Measurements from ENCODE around the gene RAB5B.

DNA sequence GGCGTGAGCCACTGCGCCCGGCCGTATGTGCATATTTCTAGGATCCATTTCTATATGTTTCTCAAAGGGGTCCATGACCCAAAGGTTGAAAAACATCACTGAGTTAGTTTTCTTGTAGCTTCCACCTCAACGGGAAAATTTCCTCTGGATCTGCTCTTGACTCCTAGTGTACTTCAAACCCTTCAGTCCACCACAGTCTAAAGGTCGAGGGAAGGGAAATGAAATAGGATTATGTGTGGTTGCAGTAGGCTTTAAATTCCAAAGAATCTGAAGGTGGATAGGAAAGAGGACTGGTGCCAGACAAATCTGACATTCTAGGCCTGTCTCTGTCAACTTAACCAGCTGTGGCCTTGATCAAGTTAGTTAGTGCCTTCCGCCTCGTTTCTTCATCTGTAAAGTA lies 21.5 kb downstream of the RAB5B start:
- TF ChIP-seq, protein P1, sequence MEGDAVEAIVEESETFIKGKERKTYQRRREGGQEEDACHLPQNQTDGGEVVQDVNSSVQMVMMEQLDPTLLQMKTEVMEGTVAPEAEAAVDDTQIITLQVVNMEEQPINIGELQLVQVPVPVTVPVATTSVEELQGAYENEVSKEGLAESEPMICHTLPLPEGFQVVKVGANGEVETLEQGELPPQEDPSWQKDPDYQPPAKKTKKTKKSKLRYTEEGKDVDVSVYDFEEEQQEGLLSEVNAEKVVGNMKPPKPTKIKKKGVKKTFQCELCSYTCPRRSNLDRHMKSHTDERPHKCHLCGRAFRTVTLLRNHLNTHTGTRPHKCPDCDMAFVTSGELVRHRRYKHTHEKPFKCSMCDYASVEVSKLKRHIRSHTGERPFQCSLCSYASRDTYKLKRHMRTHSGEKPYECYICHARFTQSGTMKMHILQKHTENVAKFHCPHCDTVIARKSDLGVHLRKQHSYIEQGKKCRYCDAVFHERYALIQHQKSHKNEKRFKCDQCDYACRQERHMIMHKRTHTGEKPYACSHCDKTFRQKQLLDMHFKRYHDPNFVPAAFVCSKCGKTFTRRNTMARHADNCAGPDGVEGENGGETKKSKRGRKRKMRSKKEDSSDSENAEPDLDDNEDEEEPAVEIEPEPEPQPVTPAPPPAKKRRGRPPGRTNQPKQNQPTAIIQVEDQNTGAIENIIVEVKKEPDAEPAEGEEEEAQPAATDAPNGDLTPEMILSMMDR (IDR thresholded peaks at IDR 0.05; ENCODE audit: poor library complexity) = no peak
- TF ChIP-seq EZH2 (IDR thresholded peaks at IDR 0.05; ENCODE audit: borderline replicate concordance) (no peak), EZH2phosphoT487 (IDR thresholded peaks at IDR 0.05; ENCODE audit: low read depth, severe bottlenecking, unreplicated experiment) (no peak)
